NCI-H510A treated with DMSO at 0.1 percent for 48 hours (cell line): Measurements from ENCODE around the gene KCNG2.

Experiments used
- DNase-seq: peaks from one replicate; lab custom pipeline; 2025; lab: John Stamatoyannopoulos, UW

The KCNG2 gene

DNA sequence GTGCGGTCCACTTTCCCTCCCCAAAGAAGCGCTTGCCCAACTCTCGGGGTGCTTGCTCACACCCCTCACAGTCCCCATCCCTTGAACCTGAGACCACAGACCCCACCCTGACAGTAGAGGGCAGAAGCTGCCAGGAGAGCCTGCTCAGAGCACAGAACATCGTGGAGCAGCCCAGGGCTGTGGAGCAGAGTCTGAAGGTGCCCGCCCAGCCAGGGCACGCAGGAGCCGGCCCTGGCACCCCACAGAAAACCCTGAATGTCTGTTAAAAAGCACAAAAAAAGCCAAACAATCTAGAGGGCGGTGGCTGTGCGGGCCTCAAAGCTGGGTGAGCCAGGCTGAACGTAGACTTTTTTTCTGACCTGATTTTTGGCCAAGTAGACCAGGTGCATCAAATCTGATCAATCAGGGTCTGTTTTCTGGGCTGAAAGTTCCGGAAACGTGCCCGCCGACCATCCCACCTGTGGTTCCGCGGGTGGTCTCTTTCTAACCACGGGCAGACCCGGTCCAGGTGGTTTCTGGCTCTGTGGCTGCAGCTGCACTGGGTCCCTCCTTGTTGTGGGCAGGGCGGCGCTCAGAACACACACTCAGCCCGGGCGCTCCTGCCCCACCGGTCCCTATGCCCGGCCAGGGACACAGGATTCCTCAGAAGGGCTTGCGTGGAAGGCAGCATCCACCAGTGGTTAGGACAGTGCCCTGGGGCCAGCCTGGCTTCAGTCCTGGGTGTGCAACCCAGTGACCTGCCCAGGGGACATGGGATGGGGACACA, 87.4 kb downstream of the KCNG2 start:
- DNase-seq, result no peak

DNA sequence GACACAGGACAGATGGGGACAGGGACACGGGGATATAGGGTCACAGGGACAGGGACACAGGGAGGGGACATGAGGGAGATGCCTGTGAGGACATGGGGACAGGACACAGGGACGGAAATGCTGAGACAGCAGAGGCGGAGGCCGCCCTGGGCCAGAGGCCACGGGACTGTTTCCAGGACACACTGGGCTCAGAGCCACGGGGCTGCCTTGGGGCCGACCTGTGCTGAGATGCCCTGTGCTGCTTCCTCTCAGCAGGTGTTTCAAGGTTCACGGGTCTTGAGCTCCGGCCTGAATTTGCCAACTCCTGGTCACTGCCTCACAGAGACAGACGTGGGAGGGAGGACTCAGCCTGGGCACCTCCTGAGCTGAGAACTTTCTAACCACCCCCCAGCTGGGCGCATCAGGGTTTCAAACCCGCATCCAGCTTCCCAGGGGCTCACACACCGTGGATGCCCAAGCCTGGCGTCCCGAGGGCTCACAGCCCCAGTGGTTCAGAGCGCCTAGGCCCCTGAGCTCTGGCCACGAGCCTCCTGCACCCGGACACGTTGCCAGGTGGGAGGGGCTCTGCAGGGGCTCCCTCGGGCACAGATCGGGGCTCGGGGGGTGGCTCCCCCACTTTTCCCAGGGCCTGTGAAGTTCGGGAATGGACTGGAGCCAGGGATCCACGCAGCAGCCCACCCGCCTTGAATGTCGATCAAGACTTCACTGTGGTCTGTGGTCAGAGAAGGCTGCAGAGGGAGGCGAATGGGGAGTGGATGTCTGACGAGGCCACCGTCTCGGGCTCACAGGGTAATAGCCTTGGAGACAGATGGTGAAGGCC, 89.7 kb downstream of the KCNG2 start:
- no peak for DNase-seq

DNA sequence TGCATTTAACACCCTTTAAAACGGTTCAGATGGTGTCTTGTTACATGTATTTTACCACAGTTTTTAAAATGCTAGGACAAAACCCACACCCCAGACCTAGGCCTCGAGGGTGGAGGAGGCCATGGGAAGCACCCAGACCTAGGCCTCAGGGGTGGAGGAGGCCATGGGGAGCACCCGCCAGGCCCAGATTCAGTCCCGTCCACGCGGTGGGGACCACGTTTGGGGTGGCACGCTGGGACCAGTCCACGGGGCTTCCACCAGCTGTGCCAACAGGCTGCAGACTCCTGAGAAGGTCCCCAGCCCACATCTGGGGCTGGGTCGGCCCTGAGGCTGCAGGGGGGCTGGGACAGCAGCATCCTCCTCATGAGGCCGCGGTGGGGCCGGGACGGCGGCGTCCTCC, 90.3 kb downstream of the KCNG2 start:
- DNase-seq, result no peak

DNA sequence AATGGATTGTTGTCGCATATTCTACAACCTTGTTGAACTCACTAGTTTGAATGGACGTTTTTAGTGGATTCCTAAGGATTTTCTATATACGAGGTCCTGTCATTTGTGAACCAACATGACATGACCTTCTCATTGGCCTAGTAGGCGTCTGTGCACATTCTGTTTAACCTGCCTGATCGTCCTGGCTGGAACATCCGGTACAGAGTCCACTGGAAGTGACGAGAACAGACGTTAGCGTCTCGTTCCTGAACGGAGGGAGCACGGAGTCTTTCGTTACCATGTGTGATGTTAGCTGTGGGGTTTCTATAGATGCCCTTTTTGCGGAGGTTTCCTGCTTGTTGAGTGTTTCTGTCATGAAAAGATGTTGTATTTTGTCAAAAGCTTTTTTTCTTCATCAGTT, 91.8 kb downstream of the KCNG2 start:
- DNase-seq, result no peak

DNA sequence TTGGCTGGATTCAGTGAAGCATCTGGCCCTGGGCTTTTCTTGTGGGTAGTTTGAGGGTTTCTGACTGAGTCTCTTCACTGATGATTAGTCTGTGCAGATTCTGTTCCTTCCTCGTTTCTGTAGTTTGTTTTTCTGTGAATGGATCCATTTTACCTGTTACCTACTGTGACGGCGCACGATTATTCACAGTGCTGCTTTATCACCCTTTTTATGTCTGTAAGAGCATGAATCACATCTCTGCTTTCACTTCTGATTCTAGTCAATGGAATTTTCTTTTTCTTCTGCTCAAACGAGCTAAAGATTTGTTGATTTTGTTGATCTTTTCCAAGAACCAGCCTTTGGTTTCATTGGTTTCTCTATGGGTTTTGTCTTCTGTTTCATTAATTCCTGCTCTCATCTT, 92.9 kb downstream of the KCNG2 start:
- no peak for DNase-seq

DNA sequence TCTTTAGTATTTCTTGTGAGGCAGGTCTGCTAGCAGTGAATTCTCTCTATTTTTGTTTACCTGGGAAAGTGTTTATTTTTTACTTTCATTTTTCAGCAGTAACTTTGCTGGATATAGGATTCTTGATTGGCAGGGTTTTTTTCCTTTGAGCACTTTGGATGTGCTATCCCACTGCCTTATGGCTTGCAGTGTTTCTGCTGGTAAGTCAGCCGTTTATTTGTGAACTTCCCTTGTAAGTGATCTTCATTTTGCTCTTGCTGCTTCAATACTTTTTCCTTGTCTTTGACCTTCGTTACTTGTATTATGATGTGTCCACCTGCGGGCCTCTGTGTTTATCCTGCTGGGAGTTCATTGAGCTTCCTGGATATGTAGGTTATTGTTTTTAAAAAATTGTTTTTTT, 99.0 kb downstream of the KCNG2 start:
- DNase-seq, result no peak

DNA sequence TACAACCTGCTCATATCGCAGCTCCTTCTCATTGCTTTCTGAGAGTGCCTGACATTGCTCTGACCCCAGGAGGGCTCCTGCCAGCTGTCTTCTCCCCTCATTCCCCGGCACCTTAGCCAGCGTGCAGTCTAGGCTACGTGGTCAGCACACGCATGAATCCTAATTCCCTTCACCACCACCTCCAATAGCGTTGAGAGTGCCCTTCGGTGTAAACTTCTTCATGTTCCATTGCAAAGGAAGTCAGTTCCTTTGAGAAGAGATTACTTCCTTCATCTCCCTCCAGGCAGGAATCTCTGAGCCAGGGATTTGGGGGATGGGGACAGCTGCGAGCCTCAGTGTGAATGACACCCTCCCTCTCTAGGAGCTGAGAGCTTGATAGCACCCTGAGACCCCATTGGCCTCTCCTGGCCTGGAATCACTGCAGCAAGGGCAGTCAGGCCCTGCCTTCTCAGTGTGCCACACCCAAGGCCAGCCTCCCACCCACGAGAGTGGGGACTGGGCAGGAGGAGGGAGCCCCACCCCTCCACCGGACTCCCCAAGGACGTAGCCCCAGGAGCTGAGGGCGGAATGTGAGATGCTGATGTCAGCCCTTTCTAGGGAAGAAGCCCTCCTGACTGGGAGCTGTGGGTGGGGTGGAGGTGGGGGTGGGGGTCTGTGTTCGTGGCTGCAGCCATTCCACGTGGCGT, 100.3 kb downstream of the KCNG2 start:
- no peak for DNase-seq

DNA sequence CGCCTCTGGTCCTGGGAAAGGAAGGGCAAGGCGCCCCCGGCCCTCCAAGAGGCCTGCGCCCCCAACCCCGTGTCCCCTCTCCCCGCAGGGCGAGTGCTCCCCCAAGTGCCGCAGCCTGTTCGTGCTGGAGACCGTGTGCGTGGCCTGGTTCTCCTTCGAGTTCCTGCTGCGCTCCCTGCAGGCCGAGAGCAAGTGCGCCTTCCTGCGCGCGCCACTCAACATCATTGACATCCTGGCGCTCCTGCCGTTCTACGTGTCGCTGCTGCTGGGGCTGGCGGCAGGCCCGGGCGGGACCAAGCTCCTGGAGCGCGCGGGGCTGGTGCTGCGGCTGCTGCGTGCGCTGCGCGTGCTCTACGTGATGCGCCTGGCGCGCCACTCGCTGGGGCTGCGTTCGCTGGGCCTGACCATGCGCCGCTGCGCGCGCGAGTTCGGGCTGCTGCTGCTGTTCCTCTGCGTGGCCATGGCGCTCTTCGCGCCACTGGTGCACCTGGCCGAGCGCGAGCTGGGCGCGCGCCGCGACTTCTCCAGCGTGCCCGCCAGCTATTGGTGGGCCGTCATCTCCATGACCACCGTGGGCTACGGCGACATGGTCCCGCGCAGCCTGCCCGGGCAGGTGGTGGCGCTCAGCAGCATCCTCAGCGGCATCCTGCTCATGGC, 101.3 kb downstream of the KCNG2 start:
- DNase-seq, result no peak

DNA sequence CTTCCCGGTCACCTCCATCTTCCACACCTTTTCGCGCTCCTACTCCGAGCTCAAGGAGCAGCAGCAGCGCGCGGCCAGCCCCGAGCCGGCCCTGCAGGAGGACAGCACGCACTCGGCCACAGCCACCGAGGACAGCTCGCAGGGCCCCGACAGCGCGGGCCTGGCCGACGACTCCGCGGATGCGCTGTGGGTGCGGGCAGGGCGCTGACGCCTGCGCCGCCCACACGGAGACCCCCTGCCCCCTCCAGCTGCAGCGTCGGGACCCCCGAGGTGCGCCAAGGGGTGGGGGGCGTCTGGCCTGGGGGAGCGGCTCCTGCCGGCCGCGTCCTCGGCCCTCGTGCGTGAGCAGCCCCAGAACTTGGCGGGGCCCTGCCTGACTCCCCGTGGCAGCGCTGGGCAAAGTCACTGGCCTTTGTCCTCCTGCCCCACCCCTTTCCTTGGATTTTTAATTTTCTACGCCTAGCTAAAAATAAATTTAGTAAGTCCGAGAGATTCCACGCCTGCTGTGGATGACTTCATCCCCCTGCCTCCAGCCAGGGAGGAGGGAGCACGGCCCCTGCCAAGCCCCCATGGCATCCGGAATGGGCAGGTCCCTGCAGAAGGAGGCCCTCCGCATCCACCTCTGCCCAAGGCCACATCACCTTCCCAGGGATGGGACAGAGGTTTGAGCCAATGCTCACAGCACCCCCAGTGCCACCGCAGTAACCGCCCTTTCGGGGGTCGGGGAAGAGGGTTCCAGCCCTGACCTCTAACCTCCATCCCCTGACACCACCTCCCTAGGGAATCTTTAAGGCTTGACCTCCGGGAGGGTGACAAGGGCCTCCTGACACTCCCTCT, 102.1 kb downstream of the KCNG2 start:
- no peak for DNase-seq

DNA sequence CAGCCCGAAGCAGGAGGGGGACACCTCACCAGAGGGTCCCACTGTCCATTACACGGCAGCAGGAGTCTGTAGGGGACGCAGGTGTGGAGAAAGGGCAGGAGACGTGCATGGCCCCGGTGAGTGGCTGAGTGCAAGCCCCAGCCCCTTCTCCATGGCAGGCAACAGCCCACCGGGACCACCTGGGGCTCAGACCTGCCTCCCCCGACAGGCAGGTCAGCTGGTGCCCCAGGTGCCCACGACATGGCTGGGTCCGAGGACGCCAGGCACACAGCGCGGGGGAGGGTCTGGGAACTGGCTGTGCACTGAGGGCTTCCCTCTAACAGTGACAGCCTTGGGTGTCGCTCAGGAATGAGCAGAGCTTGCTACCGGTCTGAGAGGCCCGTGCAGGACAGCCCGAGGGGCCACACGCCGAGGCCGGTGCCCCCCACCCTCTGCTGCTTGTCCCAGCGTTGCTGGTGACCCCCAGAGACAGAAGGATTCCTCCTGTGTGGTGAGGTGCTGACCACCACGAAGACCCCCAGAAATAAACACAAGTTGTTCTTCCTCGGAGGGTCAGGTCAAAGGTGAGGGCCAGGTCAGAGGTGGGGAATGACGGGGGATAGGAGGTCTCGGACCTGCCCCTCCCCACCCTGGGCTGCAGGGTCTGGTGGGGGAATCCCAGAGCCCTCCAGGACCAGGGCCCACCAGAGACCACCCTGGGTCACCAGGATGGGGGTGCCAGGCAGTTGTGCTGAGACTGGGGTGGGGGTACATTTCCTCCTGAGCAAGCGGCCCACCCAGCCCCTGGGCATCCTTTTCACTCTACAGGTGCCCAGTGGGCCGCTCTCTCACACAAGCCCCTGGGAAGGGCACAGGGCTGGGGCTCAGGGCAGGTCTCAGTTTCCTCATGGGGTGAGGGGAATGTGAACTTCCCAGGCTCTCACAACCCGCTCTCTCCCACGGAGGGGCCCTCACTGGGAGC, 103.2 kb downstream of the KCNG2 start:
- DNase-seq, result no peak

DNA sequence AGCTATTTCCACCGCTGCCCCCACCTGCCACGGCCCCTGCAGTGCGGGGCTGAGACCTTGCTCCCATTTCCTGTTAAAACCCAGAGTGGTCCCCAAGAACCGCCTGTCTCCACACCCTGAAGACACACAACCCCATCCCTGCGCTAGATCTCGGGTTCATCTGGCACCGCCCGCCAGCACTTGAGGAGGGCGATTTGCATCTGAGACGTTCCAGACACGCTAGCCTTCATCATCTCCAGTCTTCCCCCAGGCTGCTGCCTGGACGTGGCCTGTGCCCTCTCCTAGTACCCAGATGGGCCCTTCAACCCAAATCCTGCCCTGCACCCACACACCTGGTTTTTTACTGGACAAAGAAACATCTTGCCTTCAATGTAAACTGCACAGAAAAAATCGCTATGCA, 103.9 kb downstream of the KCNG2 start:
- no peak for DNase-seq

DNA sequence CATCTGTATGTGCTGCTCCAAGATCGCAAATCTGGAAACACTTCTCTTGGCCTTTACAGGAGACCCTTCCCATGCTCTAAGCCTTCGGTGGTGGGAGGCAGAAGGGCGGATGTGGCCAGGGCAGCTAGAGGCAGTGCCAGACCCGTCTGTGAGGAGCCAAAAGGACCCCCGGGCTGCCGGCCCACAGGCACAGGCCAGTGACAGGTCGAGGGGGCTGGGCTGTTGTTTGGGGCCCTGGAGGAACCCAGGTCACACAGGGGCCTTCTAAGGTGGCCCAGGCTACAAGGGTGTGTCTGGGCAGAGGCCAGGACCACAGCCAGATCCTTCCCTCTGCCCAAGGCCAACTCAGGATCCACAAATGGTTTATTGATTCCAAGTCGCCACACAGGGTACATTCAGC, 104.3 kb downstream of the KCNG2 start:
- DNase-seq, result no peak

DNA sequence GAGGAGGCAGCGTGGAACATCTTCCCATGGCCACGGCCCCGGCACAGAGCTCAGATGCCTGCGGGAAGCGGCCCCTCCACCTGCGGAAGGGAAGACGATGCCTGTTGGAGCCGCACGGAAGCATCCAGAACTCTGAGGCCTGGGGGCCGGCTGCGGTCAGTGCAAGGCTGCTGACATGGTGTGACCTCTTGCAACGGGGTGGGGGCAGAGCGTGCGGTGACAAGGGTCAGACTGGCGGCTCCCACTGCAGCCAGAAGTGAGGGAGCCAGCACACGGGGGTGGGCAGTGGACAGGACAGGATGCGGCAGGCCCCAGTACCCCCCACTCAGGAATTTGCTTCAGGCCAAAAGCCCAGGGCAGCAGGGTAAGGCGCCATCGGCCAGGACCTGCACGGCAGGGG, 104.9 kb downstream of the KCNG2 start:
- DNase-seq, result no peak

DNA sequence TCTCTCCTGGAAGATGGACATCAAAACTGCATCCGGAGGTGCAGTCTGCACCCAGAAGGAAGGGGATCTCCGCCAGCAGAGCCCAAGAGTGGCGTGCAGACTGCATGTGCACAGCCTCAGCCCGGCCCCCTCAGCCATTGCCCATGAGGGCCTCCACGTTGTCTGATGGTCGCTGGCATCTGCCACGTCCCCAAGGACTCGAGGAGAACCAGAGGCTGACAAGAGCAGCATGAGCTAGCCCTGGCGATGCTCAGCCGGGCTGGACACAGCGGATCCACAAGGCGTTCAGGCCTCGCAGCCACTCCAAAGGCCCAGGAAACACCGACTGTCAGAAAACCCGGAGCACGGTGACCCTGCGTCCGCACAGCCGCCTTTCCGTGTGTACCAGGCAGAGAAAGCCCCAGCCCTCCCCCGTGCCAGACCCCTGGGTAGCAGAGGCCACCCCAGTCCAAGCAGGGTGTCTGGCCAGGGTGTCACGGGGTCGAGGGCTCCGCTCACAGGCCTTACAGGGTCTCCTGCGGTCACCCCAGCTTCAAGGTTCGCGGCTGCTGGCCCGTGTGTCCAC, 105.4 kb downstream of the KCNG2 start:
- DNase-seq, result no peak

DNA sequence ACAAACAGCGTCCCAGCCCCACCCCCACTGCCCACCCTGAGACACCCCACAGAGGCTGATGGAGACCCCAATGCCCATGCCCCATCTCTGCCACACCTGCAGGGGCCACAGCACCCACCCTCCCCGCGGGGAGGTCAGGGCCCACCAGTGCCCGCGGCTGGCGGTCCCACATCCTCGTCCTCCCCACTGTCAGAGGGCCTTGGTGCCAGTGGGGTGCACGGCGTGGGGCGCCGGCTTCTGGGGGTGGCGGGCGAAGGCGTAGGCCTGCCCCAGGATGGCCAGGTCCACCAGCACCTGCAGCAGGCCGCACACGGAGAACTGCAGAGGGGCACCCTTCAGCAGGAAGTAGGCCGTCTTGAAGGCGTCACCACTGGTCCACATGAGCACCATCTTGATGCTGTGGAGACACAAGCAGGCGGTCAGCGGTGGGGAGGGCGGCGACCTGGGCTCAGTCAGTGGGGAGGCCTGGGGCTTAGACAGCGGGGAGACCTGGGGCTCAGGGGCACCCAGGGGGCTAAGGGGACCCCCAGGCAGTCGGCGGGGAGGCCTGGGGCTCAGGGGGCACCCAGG, 106.1 kb downstream of the KCNG2 start:
- no peak for DNase-seq

DNA sequence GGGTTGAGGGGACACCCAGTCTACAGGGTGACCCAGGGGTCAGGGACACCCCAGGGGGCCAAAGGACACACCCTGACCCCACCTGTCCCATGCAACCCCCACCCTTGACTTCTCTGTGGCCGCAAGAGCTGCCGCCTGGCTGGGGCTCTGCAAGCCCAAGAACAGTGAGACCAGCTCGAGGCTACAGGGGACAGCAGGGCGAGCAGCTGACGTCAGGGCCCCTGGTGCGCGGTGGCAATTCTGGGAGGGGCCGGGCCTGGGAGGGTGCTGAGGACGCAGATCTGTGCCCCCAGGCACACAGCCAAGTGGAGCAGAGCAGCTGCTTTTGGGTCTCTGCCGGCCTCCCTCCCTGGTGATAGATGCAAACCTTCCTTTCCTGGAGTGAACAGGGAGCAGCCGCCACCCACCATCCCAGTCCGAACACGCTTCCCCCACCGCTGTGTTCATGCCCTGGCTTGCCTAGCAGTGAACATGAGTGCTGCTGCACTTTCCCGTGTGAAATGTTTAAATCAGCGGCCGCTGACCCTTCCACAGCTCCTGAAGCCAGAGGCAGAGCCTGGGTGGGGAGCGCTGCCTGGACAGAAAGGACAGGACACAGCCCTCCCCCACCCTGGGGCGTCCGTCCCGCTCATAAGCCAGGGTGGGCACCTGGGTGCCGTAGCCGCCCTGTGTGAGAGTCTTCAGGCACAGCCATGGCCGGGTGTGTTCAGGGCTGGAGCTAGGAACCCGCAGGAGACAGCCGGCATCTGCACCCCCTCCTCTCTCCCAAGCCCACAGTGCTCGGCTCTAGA, 106.8 kb downstream of the KCNG2 start:
- DNase-seq, result no peak

DNA sequence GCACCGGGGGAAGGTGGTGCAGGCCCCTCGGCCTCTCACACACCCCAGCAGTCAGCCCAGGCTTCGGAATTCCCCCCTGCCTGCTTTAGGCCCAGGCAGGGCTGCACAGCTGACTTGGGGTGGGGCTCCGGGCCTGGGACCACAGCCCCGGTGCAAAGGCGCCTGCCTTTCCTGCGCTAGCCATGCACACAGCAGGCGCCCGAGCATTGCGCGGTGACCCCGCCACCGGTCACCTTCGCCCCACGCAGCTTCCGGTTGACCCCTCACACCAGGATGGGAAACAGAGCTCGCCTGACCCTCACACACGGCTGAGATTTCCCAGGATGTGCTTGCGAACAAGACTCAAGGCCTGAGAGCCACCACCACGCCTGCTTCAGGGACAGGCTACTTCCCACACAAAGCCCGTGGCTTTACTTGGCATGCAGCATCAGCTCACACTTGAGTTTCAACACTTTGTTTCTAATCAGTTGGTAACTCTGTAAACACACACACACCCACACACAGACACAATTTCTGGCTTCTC, 107.7 kb downstream of the KCNG2 start:
- no peak for DNase-seq

DNA sequence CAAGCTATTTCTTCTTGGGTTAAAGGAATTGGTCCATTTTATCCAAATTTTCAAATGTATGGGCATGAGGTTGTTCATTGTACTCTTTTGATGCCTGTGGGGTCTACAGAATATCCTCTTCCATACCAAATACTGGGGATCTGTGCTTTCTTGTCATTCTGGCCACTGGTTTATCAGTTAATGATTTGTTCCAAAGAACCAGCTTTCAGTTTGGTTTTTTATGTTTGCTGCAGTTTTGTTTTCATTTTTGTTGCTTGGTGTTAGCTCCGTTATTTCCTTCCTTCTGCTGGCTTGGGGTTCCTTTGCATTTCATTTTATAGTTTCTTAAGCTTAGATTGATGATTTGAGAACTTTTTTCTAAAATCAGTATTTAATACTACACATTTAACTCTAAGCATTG, 108.3 kb downstream of the KCNG2 start:
- DNase-seq, result no peak

DNA sequence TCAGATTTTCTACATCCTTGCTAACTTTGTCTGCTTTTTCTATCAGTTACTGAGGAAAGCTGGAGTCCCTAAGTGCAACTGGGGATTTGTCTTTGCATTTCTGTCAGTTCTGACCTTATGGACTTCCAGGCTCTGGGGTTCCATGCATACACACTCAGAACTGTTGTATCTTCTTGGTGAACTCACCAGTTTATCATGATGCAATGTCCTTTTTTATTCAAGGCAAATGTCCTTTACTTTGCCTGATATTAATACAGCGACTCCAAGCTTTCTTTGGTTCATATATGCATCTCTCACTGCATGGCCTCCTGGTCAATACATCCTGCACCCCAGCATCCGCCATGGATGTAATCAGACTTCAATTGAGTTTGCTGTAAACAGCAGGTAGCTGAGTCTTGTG, 109.0 kb downstream of the KCNG2 start:
- DNase-seq, result no peak
